K562 (cell line): Measurements from ENCODE around the gene CEACAM7. TPM values are rescaled to one million over a fixed set of nuclear protein-coding genes. Genes with fewer than 3 reads are reported as not detected.

Experiments used
- ARID3A ChIP-seq: IDR thresholded peaks from 2 replicates; pipeline ENCODE4 v1.6.1; 2012; ENCODE audit warnings: low read depth, low read length, improper control_type of control experiment, borderline replicate concordance
- HDAC3 ChIP-seq: fragments of 450-650 bp; IDR thresholded peaks from 2 replicates; pipeline ENCODE4 v1.6.1; 2018; ENCODE audit warnings: borderline replicate concordance, mild to moderate bottlenecking, moderate library complexity; ENCODE audit not compliant: partially characterized antibody
- MCM3 ChIP-seq: fragments of 450-650 bp; IDR thresholded peaks from 2 replicates; pipeline ENCODE4 v1.6.1; 2016
- NFYB ChIP-seq: IDR thresholded peaks from 2 replicates; pipeline ENCODE4 v1.6.1; 2011; ENCODE audit warnings: mild to moderate bottlenecking, moderate library complexity; ENCODE audit not compliant: insufficient read length; ENCODE audit errors: extremely low read depth
- PCBP1 ChIP-seq: fragments of 200-400 bp; formaldehyde crosslinking; IDR thresholded peaks from 2 replicates; pipeline ENCODE4 v1.6.1; 2018; ENCODE audit warnings: mild to moderate bottlenecking, low read depth, low read length; ENCODE audit not compliant: poor library complexity, severe bottlenecking
- RBM34 ChIP-seq: fragments of 200-400 bp; formaldehyde crosslinking; IDR thresholded peaks from 2 replicates; pipeline ENCODE4 v1.6.1; 2018; ENCODE audit warnings: low read length, borderline replicate concordance; ENCODE audit not compliant: insufficient read depth
- ZBTB26 ChIP-seq: fragments of 450-650 bp; formaldehyde crosslinking; IDR thresholded peaks from 2 replicates; pipeline ENCODE4 v1.4.0; 2022; ENCODE audit warnings: missing genetic modification characterization
- ZNF57 ChIP-seq: fragments of 450-650 bp; formaldehyde crosslinking; IDR thresholded peaks from 2 replicates; pipeline ENCODE4 v1.4.0; 2020; ENCODE audit warnings: mild to moderate bottlenecking, moderate library complexity
- polyA plus RNA-seq, 8 experiments: library from polyadenylated mRNA; depleted of rRNA in 4 of 8; stranded (reverse) in 5 of 8; unstranded in 3 of 8; fragments of >200 nt; fragmentation: Nextera tagmentation in 2 of 8; fragmentation: Illumina TruSeq in 1 of 8; extraction: Ambion mirVana in 2 of 8; extraction: Trizol in 1 of 8; gene quantifications; 2 replicates each; pipeline versions ENCODE4 v1.2.1 to v1.2.3, GENCODE V29; 2011 to 2014; ENCODE audit warnings: inconsistent platforms in 1 of 8, missing spikeins in 1 of 8
- total RNA-seq, 7 experiments: library from RNA; depleted of rRNA in 6 of 7; stranded (reverse); fragments of >200 nt in 6 of 7; fragmentation: Illumina TruSeq in 2 of 7; extraction: Trizol in 2 of 7; gene quantifications; 2 replicates each; pipeline versions ENCODE4 v1.2.1 to v1.2.3, GENCODE V29; 2011 to 2021; ENCODE audit warnings: low replicate concordance in 1 of 7
- TF ChIP-seq, protein P1 (sequence below): sonication (generic); formaldehyde crosslinking; IDR thresholded peaks from 2 replicates; pipeline ENCODE4 v1.8.1; 2022; ENCODE audit warnings: missing genetic modification reagents
- TF ChIP-seq, protein P2 (sequence below): fragments of 450-650 bp; IDR thresholded peaks from 2 replicates; pipeline ENCODE4 v1.6.1; 2017; ENCODE audit warnings: antibody characterized with exemption

The CEACAM7 gene
- total and polyA plus RNA-seq, 9 of the 15 experiments (the other 6 are each of a cell fraction or from before 2014, with no cell fraction given) = not detected

DNA sequence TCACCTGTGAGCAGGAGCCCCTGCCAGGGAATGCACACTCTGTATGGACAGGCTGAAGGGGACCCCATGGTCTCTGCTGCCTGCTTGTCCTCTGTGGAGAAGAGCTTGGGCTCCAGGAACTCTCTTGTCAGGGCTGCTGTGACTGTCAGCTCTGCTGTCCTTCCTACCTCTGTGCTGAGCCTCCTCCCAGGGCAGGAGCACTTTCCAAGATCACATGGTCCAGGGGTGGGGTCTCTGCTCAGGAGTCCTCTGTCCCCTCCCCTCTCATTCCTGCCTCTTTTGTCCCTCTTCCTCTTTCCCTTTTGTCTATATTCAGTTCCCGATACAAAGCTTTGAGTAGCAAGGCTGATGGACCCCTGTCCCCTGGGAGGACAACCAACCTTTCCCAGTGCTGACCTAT, at the start of gene CEACAM7 (continued):
- TF ChIP-seq, protein P1, sequence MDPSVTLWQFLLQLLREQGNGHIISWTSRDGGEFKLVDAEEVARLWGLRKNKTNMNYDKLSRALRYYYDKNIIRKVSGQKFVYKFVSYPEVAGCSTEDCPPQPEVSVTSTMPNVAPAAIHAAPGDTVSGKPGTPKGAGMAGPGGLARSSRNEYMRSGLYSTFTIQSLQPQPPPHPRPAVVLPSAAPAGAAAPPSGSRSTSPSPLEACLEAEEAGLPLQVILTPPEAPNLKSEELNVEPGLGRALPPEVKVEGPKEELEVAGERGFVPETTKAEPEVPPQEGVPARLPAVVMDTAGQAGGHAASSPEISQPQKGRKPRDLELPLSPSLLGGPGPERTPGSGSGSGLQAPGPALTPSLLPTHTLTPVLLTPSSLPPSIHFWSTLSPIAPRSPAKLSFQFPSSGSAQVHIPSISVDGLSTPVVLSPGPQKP (CRISPR knock-in tag) = no peak
- no peak for TF ChIP-seq HDAC3
- no peak for TF ChIP-seq PCBP1
- TF ChIP-seq ARID3A = no peak
- TF ChIP-seq MCM3 = no peak
- TF ChIP-seq NFYB = no peak
- TF ChIP-seq, protein P2, sequence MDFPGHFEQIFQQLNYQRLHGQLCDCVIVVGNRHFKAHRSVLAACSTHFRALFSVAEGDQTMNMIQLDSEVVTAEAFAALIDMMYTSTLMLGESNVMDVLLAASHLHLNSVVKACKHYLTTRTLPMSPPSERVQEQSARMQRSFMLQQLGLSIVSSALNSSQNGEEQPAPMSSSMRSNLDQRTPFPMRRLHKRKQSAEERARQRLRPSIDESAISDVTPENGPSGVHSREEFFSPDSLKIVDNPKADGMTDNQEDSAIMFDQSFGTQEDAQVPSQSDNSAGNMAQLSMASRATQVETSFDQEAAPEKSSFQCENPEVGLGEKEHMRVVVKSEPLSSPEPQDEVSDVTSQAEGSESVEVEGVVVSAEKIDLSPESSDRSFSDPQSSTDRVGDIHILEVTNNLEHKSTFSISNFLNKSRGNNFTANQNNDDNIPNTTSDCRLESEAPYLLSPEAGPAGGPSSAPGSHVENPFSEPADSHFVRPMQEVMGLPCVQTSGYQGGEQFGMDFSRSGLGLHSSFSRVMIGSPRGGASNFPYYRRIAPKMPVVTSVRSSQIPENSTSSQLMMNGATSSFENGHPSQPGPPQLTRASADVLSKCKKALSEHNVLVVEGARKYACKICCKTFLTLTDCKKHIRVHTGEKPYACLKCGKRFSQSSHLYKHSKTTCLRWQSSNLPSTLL = no peak
- no peak for TF ChIP-seq ZNF57 (CRISPR knock-in tag)
- TF ChIP-seq RBM34 = no peak
- no peak for TF ChIP-seq ZBTB26 (CRISPR knock-in tag)
